ENCODE data around the gene TARBP1.
A peak's percentile ranks its signal among the peaks of the same experiment; 100 is the strongest.

The TARBP1 gene

GRCh38 chr1:234479866-234480265 is 887 bp upstream of the TARBP1 start:
- FAIRE-seq: no peak

- FAIRE-seq: no peak
These were observed 256 bp upstream of the TARBP1 start for GRCh38 chr1:234479310-234479559.

- no peak for FAIRE-seq
These were observed 863 bp downstream of the TARBP1 start for GRCh38 chr1:234478152-234478480.

GRCh38 chr1:234477386-234478151 is 1.4 kb downstream of the TARBP1 start:
- no peak for FAIRE-seq

GRCh38 chr1:234476172-234476571 is 2.8 kb downstream of the TARBP1 start:
- FAIRE-seq: no peak

- FAIRE-seq: no peak
These were observed 3.7 kb downstream of the TARBP1 start for GRCh38 chr1:234475167-234475793.

GRCh38 chr1:234474375-234474774 is 4.6 kb downstream of the TARBP1 start:
- no peak for FAIRE-seq

- FAIRE-seq: no peak
These were observed 5.9 kb downstream of the TARBP1 start for GRCh38 chr1:234473118-234473517.

- no peak for FAIRE-seq
These were observed 9.6 kb downstream of the TARBP1 start for GRCh38 chr1:234469376-234469775.

GRCh38 chr1:234468580-234468979 is 10.4 kb downstream of the TARBP1 start:
- no peak for FAIRE-seq

GRCh38 chr1:234467821-234468220 is 11.2 kb downstream of the TARBP1 start:
- no peak for FAIRE-seq

GRCh38 chr1:234466945-234467344 is 12.0 kb downstream of the TARBP1 start:
- FAIRE-seq: no peak

GRCh38 chr1:234463749-234464148 is 15.2 kb downstream of the TARBP1 start:
- no peak for FAIRE-seq

GRCh38 chr1:234460652-234461051 is 18.3 kb downstream of the TARBP1 start:
- FAIRE-seq: no peak

- no peak for FAIRE-seq
These were observed 20.5 kb downstream of the TARBP1 start for GRCh38 chr1:234458352-234459017.

GRCh38 chr1:234454926-234455325 is 24.1 kb downstream of the TARBP1 start:
- no peak for FAIRE-seq

GRCh38 chr1:234452406-234452965 is 26.5 kb downstream of the TARBP1 start:
- FAIRE-seq: no peak

- no peak for FAIRE-seq
These were observed 38.6 kb downstream of the TARBP1 start for GRCh38 chr1:234440348-234440747.

GRCh38 chr1:234438579-234438978 is 40.4 kb downstream of the TARBP1 start:
- FAIRE-seq: no peak

GRCh38 chr1:234437423-234438171 is 41.4 kb downstream of the TARBP1 start:
- no peak for FAIRE-seq

- no peak for FAIRE-seq
These were observed 43.4 kb downstream of the TARBP1 start for GRCh38 chr1:234435620-234436019.

GRCh38 chr1:234434706-234435105 is 44.3 kb downstream of the TARBP1 start:
- FAIRE-seq: no peak

GRCh38 chr1:234433563-234434285 is 45.3 kb downstream of the TARBP1 start:
- FAIRE-seq: peak; percentile 94
